HG03457 (cell line): ENCODE data around the gene ARVCF.
"Not testable (repeated sequence)": the region's sequence is repeated elsewhere in the genome, so short reads cannot be mapped to it uniquely, and the experiment has no call there.

Experiments
- ATAC-seq: cut with Tn5 transposase; IDR thresholded peaks from one replicate; pipeline ENCODE4 v1.9.1; 2021; ENCODE audit warnings: moderate number of reproducible peaks; ENCODE audit not compliant: unreplicated experiment

ARVCF gene

DNA sequence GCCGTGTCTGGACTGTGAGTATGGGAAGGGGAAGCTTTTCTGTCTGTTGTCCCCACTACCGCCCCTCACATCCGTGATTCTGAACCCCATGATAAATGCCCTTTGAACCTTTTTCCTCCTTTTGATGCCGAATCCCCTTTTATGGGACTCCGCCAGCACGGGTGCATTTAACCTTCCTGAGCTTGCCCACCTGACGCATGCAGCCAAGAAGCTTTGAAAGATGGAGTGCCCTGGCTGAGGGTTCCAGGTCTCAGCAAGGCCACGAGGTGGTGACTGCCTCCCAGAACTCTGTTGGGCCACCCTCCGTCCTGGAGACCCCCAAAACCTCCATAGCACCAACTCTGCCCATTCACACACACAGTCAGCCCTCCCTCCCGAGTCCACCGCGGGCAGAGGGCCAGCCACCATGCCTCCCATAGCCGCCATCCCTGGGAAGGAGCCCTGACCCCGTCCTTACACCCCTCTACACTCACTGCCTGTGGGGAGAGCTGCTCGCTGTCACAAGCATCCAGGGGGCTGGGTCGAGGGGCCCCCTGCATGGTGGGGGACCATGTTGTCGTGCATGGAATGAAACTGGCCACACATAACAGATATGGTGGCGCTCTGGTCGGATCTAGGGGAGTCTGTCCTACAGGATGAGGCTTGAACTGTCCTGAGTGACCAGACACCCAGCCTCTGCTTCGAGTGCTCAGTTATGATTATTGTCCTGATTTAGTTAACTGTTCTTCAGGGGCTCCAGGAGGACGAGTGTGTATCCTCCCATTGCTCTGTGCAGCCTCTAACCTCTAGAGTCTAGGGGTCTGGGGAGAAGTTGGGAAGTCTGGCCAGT, 75.9 kb downstream of the ARVCF start:
- ATAC-seq = no peak

- no peak for ATAC-seq
These were observed 78.8 kb downstream of the ARVCF start for GRCh38 chr22:19937616-19938473.

- no peak for ATAC-seq
These were observed 80.1 kb downstream of the ARVCF start for GRCh38 chr22:19936513-19936912.

DNA sequence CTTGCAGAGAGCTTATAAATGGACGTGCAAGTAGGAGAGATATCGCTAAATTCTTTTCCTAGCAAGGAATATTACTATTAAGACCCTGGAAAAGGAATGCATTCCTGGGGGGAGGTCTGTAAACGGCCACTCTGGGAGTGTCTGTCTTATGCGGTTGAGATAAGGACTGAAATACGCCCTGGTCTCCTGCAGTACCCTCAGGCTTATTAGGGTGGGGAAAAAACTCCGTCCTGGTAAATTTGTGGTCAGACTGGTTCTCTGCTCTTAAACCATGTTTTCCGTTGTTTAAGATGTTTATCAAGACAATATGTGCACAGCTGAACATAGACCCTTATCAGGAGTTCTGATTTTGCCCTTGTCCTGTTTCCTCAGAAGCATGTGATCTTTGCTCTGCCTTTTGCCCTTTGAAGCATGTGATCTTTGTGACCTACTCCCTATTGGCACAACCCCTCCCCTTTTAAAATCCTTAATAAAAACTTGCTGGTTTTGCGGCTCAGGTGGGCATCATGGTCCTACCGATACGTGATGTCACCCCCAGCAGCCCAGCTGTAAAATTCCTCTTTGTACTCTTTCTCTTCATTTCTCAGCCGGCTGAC, 81.4 kb downstream of the ARVCF start:
- ATAC-seq = not testable (repeated sequence)

GRCh38 chr22:19933341-19934241, 83.0 kb downstream of the ARVCF start:
- ATAC-seq = no peak

DNA sequence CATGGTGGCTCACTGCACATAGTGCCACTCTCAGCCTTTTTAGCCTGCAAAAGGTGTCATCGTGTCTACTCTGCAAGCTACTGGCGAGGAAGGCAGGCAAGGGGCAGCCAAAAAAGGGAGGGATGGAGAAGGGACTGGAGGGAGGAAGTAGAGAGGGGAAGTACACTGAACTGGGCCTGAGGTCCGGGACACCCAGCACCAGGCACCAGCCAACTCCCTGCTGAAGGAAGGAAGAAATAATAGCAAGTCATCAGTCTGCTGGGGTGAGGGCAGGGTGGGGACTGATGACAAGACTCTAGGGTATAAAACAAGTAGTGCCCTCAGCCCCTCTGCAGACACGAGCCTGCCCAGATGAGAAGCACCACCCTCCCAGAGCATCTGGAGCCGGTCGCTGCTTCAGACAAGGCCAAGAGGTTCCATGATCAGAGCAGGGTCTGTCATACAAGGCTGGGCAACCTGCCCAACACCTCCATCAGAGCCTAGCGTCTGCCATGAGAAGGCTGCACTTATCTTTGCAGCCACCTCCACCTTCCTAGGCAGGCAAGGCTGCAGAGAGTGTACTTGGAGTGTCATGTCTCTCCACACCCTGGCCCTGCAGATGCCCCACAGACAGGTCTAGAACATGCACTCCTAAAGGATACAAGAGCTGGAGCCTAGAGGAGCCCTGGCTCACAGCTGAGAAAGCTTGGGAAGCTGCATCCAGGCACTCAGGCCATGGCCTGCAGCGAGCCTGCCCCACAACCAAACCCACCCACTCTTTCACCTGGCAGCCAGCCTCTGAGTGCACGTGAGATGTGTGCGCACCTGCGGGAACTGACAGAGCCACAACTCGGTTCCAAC, 84.0 kb downstream of the ARVCF start:
- ATAC-seq = no peak

DNA sequence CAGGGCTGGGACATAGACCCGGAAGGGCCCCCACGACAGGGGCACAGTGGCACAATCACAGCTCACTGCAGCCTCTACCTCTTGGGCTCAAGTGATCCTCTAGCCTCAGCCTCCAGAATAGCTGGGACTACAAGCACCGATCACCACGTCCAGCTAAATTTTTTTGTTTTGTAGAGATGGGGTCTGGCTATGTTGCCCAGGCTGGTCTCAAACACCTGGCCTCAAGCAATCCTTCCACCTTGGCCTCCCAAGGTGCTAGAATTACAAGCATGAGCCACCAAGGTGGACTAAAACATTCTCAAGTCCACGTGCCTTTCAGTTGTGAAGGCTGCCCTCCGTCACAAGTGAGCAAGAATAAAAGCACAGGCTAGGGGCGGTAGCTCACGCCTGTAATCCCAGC, 85.1 kb downstream of the ARVCF start:
- ATAC-seq = no peak

- no peak for ATAC-seq
These were observed 85.8 kb downstream of the ARVCF start for GRCh38 chr22:19930551-19931486.

- no peak for ATAC-seq
These were observed 86.8 kb downstream of the ARVCF start for GRCh38 chr22:19929586-19930550.

GRCh38 chr22:19928207-19928606, 88.4 kb downstream of the ARVCF start:
- no peak for ATAC-seq

DNA sequence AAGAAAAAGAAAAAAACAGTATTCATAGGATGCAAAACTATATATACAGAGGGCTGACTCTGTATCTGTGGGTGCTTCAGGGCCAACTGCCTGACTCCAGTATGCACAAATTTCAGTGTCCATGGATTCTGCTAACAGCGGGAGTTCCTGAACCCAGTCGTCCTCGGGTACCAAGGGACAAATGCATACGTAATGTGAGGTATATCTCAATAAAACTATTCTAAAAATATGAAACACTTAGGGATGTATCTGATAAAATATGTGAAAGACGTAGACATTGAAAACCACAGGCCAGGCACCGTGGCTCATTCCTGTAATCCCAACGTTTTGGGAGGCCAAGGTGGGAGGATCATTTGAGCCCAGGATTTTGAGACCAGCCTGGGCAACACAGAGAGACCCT, 88.9 kb downstream of the ARVCF start:
- ATAC-seq = no peak

GRCh38 chr22:19926028-19926427, 90.6 kb downstream of the ARVCF start:
- not testable (repeated sequence) for ATAC-seq

DNA sequence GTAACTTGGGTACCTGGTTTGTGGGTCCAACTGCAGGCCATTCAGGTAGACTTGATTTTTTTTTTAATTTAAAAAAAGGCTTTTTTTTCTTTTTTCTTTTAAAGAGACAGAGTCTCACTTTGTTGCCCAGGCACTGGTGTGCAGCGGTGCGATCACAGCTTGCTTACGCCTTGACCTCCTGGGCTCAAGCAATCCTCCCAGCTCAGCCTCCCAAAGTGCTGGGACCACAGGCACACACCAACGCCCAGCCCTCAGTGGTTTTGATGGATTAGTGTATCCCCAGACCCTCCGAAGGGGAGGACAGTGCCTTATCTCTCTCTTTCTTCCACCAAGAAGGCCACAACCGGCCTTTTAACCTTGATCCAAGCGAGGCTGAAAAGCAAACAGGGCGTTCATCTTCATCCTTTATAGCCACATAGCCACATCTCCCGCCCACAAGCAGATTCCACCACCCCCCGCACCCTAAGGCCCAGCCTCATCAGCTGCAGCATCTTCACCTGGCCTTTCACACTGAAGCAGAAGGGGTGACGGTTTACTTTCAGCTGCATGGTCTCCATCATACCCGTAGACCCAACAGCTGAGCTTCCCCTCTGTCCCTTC, 92.6 kb downstream of the ARVCF start:
- ATAC-seq = no peak

GRCh38 chr22:19921544-19922081, 95.0 kb downstream of the ARVCF start:
- ATAC-seq = no peak
